Measurements from ENCODE around the gene RBM25.
"Not testable (repeated sequence)": the region's sequence is repeated elsewhere in the genome, so short reads cannot be mapped to it uniquely, and the experiment has no call there.

- not testable (repeated sequence) for TF ChIP-seq CTCF (IDR thresholded peaks at IDR 0.05); POLR2A (IDR thresholded peaks at IDR 0.05); EP300 (IDR thresholded peaks at IDR 0.05; ENCODE audit: low read depth); POLR2AphosphoS5 (IDR thresholded peaks at IDR 0.05)
Measured at GRCh38 chr14:73016011-73016410, 42.3 kb upstream of the RBM25 start.
